HG02642 (cell line): ENCODE measurements around the gene PNMA1.

ENCODE experiments used
- ATAC-seq: cut with Tn5 transposase; IDR thresholded peaks from one replicate; pipeline ENCODE4 v1.9.1; 2021; ENCODE audit warnings: mild to moderate bottlenecking; ENCODE audit not compliant: unreplicated experiment, poor library complexity

PNMA1 gene

GRCh38 chr14:73751157-73751691 is 37.0 kb upstream of the PNMA1 start:
- no peak for ATAC-seq

DNA sequence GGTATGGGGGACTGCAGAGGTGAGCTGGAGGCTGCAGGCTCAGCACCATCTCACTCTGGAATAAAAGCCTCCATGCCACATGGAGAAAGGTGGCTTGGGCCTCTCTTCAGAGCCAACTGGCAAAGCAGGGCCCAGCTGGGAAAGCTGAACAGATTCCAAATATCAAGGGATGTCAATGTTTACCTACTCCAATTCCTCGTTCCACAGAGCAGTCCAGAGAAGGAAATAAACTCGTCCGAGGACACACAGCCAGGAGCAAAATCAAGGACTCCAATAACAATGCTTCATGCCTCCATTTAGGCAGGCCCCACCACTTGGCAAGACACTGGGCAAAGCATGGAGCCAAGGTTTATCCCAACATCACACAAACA is 36.3 kb upstream of the PNMA1 start:
- ATAC-seq, result no peak

GRCh38 chr14:73749706-73750530 is 35.7 kb upstream of the PNMA1 start:
- ATAC-seq, result no peak

GRCh38 chr14:73748858-73749357 is 34.7 kb upstream of the PNMA1 start:
- ATAC-seq, result no peak

DNA sequence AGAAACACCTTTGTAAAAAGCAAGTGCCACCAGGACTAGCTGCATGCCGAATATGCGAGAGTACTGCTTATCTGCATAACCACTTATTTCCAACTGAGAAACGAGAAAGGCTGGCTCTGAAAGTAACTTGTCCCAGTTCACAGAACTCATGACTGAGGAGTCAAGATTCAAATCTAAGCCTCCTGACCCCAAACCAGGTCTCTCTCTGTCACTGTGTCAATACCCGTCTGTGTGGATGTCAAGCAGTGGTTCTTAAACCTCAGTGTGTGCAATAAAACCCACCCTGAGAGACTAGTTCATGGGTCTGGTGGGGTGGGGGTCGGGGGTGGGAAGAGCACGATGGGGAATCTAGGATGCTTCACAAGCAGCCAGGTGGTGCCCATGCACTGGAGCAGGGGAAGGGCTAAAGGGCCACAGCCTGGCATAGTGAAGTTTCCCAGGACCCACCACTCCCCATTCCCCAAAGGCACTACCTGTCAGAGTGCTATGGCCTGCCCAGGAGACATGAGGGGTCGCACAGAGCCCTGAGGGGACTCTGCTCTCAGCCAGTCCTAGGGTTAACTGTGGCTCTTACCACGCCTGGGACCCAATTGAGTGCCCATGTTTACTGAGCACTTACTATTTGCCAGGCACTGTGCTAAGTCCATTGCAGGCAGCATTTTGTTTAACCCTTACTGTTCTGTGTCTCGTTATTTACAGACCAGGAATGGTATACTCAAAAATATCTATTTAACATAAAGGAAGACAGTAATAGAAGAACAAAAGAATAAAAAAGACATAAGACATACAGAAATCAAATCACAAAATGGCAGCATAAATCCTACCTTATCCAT is 33.4 kb upstream of the PNMA1 start:
- no peak for ATAC-seq

GRCh38 chr14:73746520-73747378 is 32.6 kb upstream of the PNMA1 start:
- ATAC-seq, result no peak

DNA sequence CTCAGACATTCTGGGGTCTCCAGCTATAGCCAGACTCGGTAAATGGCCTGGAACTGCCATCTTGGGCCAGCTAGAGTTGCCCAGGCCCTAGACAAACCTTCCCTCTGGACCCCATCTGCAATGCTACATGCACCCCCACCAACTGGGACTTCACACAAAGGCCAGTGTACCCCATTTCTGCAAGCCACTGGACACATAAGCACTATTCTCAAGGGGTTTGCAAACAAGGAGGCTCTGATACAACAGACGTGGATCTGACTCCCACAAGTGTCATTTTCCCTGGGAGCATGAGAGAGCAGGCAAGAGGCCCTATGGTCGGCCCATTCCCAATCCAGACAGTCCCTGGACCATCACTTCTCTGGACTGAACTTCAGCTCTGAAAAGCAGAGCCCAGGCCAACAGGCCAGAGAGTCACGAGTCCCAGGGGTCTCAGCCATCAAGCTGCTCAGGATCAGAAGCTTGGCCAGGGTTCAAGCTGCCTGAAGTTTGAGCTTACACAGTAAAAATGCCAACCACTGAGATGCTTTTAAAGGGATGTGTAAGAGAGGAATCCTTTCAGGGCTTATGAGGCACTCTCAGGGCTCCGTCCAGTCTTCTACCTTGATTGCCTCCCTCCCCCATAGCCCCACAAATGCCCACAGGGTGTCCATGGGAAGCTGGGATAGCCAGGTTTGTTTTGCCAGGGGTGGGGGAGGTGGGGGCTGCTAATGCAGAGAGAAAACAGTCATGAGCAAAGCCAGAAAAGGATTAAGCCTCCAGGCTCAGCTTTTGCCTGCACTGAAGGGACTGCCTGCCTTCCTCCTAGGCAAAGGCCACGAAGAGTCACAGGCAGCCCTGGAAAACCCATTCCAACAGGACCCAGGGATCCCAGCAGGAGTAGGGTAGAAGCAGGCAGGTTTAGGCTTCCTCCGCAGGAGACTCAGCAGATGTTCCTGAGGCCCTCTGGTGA is 31.7 kb upstream of the PNMA1 start:
- no peak for ATAC-seq

DNA sequence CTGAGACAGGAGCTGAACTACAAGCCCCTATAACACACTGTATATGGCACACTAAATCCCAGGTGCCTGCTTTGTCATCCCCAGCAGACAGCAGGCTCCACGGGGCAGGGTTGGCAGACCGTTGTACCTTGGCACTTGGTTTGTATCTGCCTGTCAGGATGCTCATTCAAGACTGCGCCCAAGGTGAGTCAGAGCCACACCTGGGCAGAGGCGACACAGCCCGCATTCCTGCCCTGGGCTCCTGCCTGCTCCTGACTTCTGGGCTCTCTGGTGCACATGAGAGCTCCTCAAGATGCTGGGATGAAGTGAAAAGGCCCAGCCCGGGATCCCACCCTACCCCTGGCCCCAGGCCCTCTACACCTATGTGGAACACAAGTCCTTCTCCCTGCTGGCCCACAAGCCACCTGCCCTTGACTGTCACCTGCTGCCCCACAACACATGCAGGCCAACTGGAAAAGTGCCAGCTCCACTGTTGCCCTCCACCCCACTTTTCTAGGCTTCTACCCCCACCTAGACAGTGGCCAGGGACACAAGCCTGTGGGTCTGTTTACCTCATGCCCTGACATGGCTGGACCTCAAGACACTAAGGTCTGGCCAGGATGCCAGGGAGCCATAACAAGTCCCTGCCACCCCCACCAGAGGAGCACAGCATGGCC is 30.8 kb upstream of the PNMA1 start:
- ATAC-seq, result no peak

- peak; percentile 1 for ATAC-seq
Observed at GRCh38 chr14:73744175-73744867, 30.1 kb upstream of the PNMA1 start.

DNA sequence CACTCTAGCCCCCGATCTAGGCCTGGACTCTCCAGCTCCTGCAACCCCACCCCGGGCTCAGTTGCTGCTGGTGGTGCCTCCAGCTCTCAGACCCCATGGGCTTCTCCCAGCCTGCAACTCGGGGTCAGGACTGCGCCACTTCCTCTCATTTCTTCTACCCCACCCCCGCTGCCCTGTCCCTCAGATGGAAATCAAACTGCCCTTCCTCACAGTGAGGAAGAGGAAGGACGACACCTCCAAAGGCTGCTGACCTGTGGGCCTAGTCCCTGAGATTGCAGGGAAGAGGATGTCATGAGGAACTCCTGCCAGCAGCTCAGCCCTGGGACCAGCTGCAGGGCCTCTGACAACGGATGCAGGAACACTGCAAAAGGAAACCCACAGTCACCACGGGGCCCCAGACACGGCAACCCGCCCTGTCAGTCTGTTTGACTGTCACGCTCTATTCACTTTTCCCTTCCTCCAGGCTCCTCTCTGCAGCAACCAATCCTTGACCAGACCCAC is 29.3 kb upstream of the PNMA1 start:
- peak; percentile 55 for ATAC-seq

DNA sequence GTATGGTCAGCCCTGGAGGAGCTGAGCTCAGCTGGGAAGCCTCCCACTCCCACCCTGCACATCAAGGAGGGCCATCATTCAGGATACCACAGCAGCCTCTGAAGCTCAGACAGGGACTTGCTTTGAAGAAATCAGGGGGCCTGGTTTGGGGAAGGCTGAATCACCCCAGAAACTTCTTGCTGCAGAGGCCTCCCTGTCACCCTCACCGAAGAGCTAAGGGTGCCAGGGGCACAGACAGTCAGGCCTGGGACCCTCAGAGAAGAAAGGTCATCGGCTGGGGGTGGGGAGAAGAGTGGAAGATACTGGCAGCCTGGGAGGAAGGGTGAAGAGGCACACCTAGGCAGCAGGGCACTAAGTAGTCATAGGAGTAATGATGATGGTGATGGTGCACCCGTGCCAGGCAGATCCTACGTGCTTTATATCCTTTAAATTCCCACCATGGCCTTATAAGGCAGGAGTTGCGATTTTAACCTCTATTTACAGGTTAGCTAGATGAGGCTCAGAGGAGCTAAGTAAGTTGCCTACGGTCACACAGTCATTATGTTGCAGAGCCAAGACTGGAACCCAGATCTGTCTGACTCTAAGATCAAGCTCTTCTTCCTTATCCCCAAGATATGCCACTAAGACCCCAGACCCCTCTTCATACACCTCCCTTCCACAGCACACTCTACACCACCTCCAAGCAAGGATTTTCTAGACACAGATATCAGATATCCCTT is 28.5 kb upstream of the PNMA1 start:
- no peak for ATAC-seq

- ATAC-seq, result no peak
Observed at GRCh38 chr14:73741876-73742519, 27.8 kb upstream of the PNMA1 start.

GRCh38 chr14:73741386-73741875 is 27.2 kb upstream of the PNMA1 start:
- peak; percentile 31 for ATAC-seq

DNA sequence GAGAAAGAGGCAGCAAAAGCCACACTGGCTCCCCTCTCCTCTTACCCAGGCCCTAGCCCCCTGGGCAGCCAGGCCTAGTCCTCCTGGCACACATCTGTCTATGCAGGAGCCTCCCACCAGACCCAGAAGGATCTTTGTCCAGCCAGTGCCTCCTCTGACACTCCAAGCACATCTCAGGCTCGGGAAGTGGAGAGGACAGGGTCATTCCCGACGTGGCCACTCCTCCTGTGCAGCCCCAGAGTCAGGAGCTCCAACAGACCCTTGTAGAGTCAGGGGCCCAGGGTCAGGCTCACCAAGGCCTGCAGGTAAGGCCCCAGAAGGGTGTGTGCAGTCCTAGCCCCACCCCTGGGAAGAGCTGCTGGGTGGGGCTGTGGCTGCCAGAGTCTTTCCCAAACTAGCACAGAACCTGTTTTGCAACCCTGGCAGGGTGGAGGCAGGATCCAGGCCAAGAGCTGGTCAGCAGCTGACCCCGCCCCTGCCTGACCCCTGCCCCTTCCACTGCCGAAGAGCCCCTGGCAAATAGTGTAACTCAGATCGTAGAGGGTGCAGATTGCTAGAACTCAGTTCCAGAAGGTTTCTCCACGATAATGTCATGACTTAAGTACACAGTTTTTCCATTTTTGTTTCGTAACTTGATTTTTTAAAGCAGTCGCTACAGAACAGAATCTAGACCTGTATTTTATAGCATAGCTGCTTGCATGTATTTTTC is 26.6 kb upstream of the PNMA1 start:
- no peak for ATAC-seq

GRCh38 chr14:73739899-73740617 is 25.9 kb upstream of the PNMA1 start:
- ATAC-seq, result no peak
